Measurements from ENCODE around the gene SLCO3A1.

SLCO3A1 gene

DNA sequence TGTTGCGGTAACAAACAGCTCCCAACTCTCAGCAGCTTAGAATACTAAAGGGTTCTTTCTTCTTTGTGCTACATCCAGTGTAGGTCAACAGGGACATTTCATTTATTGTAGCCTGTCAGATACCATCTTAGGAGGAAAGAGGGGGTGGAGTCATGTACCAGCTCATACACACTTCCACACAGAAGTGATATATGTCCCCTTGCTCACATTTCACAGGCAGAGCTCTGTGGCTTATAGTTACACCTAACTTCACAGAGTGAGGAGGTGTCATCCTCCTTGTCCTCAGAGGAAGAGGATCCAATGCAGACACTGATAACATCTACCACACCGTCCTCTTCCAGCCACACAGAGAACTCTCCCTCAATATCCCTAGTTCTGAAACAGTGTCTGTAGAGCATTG lies 247.2 kb downstream of the SLCO3A1 start:
- no peak for DNase-seq (ENCODE audit: low spot score)

DNA sequence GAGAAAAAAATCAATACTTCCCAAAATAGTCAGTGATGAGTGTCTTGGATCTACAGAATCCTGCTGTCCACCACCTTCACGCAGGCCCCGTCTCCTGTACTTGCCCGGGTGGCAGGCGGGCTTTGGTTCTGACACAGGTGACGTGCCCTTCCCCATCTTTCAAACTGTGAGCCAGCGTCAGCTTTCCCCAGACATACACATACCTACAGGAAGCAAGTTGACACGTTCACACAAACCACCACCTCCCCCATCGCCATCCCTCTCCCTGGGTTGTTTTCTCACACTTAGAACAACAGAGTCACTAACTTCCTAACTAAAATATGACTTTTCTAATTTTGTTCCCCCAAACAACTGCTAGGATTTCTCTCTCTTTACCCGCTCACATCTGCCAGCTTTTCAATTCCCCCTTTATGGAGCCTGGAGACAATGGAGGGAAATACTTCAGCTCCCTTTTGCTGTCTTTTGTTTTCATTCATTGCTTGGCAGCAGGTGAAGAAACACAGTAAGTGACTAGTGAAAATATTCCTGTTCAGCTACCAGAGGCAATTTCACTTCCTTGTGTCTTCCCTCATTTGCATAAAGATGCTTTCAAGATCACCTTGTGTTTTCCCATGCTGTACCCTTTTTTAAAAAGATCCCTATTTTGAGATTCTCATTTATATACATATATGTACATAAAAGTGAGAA lies 248.3 kb downstream of the SLCO3A1 start:
- no peak for DNase-seq (ENCODE audit: low spot score)

DNA sequence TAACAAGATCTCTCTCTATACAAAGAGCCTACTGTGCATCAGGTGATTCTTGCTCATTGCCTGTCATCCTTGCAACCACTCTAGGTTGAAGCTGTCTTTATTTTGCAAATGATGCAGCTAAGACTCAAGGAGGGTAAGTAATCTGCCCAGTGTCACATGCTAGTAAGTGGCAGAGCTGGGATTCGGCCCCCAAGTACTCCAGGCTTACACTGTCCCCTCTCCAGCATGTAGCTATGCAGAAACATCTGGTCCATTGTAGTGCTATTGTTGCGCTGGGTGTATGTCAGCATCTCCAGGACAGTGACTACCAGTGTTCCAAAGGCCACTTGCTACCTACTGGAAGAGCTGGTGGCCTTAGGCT lies 248.9 kb downstream of the SLCO3A1 start:
- no peak for DNase-seq (ENCODE audit: low spot score)

DNA sequence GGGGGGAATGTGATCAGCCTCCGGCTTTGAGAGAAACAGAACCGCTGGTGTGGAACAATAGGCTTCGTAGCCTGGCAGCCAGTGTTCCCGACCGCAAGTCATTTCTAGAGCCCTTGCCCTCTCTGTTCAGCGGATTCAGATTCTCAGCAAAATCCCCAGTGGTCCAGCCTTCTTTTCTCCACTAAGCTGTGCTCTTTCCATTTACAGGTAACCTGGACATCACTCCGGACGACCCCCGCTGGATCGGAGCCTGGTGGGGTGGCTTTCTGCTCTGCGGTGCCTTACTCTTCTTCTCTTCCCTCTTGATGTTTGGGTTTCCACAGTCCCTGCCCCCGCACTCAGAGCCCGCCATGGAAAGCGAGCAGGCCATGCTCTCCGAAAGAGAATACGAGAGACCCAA lies 250.6 kb downstream of the SLCO3A1 start:
- DNase-seq (ENCODE audit: low spot score): no peak

DNA sequence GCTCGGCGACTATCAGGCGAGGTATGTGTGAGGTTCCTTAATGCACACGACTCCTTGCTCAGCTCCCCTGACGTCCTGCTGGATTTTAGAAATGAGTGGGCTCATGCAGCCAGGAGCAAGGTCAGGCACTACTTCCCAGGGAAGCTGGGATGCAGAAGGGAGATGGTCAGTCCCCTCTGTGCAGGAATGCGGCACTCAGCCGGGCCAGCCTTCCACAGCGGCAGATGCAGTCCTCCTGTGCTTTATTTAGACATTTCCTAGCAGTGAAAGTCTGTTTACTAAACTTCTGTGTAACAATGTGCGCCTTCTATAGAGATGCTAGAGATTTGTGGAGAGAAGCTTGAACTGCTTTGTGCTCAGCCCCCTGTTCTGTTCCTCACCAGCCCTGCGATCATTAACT lies 252.1 kb downstream of the SLCO3A1 start:
- no peak for DNase-seq (ENCODE audit: low spot score)

DNA sequence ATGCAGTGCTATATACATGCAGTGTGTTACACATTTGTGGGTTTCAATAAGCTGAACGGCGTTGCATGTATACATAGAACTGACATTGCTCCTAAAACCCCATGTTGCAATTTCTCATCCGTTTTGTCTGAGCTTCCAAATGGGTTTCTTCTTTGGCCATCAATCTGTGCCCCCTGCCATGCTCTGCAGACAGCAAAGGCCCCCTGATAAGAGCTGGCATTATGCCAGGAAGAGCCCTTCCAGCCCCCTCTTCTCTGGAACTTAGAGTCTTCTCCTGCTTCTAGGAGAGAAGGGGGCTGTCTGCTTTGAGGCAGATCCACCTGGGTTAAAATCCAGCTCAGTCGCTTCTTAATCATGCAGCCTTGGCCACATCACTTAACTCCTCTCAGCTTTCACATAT lies 254.0 kb downstream of the SLCO3A1 start:
- DNase-seq (ENCODE audit: low spot score): no peak

DNA sequence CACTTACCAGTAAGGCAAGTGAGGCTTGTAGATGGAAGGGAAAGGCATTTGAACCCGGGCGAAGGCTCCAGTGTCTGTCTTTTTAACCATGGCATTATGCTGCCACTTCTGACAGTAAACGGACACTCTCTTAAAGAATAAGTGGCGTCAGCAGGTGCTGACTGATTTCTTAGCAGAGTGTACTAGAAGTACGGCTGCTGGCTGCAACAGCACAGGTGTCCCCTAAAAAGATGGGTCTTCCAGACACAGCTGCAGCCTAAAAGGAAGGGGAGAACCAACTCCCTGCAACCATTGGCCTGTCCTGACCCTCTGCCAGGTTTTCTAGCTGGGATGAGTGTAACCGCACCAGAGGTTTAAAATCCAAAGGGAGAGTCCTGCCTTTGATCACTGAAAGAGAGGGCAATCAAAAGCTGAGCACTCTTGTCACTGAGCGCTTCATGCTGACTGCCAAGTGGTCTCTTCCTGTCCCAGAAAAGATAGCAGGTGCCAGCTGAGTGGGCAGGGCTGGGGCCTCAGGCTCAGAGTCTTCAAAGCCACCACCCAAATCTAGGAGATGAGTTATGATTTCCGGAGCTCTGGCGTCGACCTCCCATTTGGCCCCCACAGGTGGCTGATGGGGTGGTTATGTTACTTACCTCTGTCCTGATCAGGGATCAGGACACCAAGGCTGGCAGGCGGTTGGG lies 255.8 kb downstream of the SLCO3A1 start:
- DNase-seq (ENCODE audit: low spot score): no peak

DNA sequence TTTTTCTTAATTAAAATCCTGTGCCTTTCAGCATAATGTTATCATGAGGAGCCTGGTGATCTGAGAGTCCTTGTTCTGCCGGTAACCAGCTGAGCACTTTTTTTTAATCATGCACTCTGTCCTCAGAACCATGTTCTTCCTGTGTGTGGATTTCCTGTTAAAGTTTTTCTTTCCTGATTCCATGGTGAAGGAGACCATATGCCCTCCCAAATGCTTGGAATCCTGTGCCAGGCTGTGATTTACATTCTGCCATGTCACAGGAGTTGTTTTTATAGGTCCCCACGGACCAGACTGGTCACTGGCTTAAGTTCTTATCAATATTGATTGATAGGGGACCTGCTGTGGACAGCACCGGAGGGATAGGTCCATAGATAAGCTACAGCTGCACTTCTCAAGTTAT lies 257.8 kb downstream of the SLCO3A1 start:
- no peak for DNase-seq (ENCODE audit: low spot score)

DNA sequence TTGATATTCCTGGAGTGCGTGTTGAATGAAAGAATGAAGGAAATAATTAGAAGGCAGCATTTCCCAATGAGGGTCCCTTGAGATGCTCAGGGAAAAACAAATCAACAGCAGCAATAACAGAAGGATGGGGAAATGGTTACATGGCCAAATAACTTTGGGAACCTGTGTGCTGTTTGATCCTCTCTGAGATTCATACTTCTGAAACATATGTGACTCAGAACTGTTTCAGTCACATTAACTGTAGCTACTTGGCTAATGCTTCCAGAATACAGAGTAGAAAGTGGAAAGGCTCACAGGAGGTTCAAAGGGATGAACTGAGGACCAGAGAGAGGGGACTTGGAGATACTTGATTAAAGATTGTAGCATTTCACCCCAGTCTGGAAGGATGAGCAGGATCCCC lies 258.2 kb downstream of the SLCO3A1 start:
- no peak for DNase-seq (ENCODE audit: low spot score)

DNA sequence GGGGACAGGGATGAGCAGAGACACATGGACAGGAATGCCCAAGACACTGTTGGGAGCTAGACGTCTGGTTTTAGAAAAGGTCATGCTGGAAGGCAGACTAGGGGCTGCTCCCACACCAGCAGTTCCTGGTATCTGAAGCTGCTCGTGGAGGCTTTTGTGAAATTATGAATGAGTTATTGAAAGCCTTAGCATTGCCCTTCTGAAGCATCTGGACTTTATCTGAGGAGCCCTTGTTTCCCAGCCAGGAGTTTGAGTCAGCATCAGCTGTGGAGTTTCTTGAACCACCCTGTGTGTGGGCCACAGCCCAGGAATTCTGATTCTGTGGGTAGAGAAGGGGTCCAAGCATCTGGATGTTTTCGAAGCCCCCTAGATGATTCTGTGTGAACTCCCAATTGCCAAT lies 258.7 kb downstream of the SLCO3A1 start:
- DNase-seq (ENCODE audit: low spot score): no peak

DNA sequence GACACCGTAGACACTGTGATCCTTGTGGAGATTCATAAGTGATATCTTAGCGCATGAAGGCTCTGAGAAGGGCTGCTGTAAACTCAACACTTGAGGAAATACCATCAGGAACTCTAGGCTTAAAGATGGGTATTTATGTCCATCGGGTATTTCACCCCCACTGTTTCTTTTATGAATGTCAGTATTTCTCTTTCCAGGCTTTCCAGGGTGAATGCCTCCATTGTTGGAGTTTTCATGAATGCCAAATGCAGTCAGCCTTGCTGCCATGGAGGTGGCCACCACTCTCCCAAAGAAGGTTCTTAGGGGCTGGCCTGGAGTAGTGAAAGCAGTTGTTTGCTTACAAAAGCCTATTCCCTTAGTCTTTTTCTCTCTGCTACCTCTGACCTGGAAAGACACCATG lies 259.2 kb downstream of the SLCO3A1 start:
- DNase-seq (ENCODE audit: low spot score): no peak

DNA sequence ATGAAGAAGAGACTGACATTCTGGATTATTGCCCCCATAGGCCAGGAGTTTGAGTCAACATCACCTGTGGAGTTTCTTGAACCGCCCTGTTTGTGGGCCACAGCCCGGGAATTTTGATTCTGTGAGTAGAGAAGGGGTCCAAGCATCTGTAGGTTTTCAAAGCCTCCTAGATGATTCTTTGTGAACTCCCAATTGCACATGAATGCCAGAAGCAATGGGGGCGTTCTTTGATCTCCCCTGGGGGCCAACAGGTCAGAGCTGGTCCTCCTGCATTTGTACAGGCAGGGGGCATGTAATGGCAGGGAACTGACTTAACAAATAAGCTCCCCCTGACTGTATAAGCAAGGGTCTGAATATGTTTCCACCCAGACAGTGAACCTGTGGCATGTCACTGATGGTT lies 260.3 kb downstream of the SLCO3A1 start:
- no peak for DNase-seq (ENCODE audit: low spot score)

DNA sequence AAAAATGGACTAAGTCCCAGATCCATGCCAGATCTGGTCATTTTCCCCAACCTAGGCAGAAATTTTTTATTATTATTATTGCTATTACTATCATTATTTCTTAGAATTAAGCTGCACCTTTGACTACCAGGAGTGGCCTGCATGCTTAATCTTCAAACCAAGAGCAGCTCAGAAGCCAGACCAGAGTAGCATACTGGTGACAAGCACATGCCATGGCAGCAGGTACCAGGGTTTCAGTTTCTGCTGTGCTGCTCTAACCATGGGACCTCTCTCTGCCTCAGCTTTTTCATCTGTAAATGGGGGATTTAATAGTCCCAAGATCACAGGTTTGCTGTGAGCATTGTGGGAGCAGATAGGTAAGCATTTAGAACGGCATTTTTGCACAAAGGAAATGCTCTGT lies 262.3 kb downstream of the SLCO3A1 start:
- no peak for DNase-seq (ENCODE audit: low spot score)

DNA sequence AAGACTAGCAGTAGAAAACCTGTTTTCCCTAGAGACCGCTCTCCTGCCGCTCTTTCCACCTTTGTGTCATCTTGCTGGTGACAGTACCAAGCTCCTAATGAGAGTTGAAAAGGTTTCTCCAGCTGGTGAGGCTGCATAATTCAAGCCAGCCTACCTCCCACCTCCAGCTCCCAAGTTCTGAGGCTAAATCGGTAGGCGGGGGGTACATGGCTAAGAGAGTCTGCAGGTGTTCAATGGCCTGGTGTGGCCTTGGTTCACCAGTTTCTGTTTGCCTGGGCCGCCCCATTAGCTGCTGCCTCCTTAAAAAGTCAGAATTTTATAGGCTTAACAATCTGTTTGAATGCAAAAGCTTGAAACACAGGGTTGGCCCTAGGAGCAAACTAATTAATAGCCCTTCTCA lies 262.8 kb downstream of the SLCO3A1 start:
- no peak for DNase-seq (ENCODE audit: low spot score)

DNA sequence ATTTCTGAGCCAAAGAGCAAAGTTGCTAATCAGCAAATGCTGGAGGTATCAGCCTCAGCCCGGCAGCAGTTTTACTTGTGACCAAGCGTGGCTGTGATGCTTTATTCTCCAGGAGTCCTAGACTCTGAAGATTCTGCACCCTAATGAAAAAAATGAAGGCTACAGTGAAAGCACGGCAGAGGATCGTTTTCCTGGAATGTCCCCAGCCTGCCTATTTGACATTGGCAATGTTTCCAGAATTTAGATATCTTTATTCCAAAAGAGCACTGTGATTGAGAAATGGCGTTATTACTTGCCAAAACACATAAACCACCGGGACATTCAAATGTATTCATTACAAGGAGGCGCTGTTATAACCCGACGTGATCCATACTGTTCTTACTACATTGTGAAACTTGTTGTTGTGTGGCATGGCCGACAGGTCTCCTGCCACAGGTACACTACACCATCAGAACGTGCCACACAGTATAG lies 263.8 kb downstream of the SLCO3A1 start:
- no peak for DNase-seq (ENCODE audit: low spot score)

DNA sequence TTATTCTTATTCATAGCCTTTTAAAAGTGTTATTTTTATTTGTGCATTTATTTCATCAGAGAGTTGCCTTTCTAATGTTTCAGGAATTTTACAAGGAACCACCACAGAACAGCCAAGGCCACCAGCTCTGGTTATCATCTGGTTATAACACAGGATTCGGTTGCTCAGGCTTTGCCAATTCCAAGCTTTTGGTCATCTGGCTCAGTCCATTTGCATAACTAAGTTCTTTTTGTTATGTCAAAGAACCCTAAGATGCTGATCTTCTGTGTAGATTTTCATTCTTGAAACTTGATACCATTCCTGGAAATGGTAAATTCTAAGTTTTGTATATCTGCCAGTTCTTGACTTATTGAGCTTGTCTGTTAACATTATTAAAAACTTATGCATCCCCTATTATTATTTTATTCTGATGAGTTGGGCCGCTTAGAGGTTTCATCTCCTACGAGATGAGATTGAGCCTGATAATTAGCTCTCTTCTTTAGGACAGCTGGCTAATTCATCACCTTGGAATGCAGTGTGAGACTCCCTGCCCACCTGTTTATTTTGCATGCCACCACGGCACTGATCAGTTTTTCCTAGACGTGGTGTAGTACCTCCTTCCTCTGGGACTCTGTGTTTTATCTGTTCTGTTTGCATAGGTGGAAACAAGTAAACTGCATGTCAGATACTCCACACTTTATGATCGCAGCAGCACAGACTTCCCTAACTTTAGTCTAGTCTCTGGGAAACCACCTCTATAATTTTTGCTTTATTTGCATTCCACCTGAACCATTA lies 264.8 kb downstream of the SLCO3A1 start:
- no peak for DNase-seq (ENCODE audit: low spot score)

DNA sequence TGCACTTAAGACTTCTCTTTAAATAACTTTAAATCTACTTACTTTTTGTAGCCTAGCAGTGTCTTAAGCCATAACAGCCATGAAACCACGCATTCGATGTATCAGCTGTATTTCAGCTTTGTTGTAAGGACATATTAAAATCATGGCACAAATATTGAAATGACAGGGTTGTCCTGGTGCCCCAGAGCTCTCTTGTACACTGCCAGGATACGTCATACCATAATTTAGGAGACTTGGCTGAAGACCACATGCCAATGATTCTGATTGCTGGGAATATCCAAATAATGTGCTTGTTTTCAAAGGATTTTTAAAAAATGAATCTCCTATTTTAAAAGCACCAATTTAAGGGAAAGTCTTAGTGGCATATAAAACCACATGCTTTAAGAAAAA lies 265.4 kb downstream of the SLCO3A1 start:
- no peak for DNase-seq (ENCODE audit: low spot score)

DNA sequence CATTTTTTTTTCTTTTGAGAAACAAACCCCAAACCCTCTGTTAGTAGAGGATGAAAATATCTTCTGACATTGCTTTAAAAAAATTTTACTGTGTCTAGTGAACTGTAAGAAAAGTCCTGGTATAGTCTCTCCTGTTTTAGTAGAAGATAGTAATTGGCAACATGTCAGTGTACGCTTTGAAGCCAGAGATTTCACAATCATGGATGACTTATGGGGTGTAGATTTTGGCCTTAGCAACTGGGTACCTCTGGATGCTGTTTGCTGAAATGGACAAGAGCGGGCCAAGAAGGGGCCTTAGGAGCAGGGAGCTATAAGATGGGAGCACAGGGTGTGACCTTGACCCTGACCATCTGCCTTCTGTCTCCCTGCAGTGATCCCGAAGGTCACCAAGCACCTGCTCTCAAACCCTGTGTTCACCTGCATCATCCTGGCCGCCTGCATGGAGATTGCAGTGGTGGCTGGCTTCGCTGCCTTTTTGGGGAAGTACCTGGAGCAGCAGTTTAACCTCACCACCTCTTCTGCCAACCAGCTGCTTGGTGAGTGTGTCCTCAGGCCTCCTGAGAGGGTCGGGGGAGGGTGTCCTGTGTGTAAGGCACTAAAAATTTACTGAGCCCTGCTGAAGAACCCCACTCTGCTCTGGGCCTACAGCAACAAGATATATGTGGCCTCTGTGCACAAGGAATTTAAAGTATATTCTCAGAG lies 266.7 kb downstream of the SLCO3A1 start:
- DNase-seq (ENCODE audit: low spot score): no peak

DNA sequence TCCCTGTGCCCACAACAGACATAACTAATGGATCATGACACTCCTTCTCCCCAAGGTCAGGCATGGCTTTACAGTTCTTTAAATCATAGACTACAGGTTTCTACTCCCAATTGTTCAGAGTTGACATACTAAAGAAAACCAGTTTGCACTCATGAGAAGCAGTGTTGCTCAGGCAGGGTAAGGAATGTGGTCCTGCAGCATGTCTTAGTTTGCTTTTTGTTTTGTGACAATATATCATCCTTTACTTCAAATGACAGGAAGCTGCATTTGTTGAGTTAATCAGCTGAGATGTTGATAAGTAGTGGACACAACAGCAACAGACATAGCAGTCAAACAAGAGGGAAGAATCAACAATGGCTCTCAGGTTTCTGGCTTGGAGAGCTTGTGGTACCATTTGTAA lies 267.5 kb downstream of the SLCO3A1 start:
- DNase-seq (ENCODE audit: low spot score): no peak

DNA sequence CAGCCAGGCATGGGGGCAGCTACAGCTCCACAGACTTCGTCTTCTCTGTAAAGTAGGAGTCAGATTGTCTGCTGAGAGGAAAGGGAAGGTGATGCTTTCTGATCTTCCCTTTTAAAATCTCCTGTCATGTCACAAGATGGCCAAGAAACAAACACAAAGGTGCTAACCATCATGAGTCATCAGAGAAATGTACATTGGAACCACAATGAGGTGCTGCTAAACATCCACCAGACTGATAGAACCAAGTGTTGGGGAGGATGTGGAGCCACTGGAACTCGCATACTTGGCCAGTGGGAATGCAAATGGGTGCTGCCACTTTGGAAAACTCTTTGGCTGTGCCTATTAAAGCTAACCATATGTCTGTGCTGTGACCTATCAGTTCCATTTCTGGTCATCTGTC lies 268.8 kb downstream of the SLCO3A1 start:
- DNase-seq (ENCODE audit: low spot score): no peak

DNA sequence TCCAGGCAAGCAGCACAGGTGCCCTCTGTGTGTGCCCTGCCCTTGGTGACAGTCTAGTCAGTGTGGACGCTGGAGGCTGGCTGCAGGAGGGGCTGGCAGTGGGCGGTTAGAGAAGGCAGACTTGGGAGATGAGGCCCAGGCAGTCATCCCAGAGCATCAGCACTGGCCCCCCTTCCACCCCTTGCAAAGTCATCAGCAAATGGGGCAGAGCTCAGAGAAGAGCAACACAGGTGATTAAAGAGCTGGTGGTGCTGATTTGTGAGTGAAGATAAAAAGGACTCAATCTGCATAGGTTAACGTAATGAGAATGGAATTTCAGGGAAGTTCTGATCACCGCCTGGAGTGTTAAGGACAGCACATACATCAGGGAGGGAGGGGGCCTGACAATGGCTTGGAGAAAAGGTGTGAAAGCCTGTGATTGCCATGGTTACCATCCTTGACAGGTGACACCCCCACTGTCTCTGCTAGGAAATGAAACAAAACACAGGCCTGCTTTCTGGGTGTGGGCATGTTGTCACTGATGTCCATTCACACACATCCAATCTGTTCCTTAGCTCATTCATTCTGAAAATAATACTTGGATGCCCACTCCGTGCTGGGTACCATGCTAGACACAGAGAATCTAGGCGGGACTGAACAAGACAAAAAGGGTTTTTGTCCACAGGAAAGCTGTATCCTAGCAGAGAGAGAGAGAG lies 270.6 kb downstream of the SLCO3A1 start:
- no peak for DNase-seq (ENCODE audit: low spot score)

DNA sequence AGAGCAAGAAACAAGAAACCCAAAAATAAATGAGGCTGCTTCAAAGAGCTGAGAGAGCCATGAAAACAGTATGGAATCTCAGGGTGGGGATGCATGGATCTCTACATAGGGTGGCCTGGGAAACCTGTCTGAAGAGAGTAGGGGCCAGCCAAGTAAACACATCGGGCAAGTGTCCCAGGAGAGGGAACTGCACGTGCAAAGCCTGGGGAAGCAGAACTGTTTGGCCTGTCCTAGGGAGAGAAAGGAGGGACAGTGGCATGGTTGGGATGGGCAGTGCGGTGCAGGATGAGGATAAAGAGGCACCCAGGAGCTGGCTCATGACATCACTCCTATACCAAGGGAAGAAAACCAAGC lies 271.1 kb downstream of the SLCO3A1 start:
- no peak for DNase-seq (ENCODE audit: low spot score)

Measured in RKO (cell line).